GM18511 (cell line): Measurements from ENCODE around the gene BCS1L.

Experiments
- ATAC-seq: cut with Tn5 transposase; IDR thresholded peaks from one replicate; pipeline ENCODE4 v1.9.1; 2021; ENCODE audit warnings: mild to moderate bottlenecking, moderate library complexity; ENCODE audit not compliant: unreplicated experiment

BCS1L gene

GRCh38 chr2:218659258-218659987 lies at the start of gene BCS1L, which contains the start of gene ZNF142:
Gene BCS1L (plus strand): TSS chr2:218659683. CDS start chr2:218660988, 1,305 bp downstream.
Gene ZNF142 (minus strand): TSS chr2:218659623. CDS start chr2:218656429, 3,194 bp downstream.
- peak; percentile 97 for ATAC-seq

GRCh38 chr2:218615868-218616315 lies 43.6 kb upstream of the BCS1L start:
- no peak for ATAC-seq

- no peak for ATAC-seq
Observed at GRCh38 chr2:218618102-218618860, 41.2 kb upstream of the BCS1L start.

GRCh38 chr2:218621007-218621406 lies 38.5 kb upstream of the BCS1L start:
- no peak for ATAC-seq

GRCh38 chr2:218622606-218623365 lies 36.7 kb upstream of the BCS1L start:
- no peak for ATAC-seq

- ATAC-seq, result no peak
Observed at GRCh38 chr2:218623366-218623705, 36.1 kb upstream of the BCS1L start.

GRCh38 chr2:218626369-218626768 lies 33.1 kb upstream of the BCS1L start:
- ATAC-seq, result no peak

- no peak for ATAC-seq
Observed at GRCh38 chr2:218627939-218628338, 31.5 kb upstream of the BCS1L start.

GRCh38 chr2:218631837-218632236 lies 27.6 kb upstream of the BCS1L start:
- ATAC-seq, result no peak

GRCh38 chr2:218635719-218636118 lies 23.8 kb upstream of the BCS1L start:
- ATAC-seq, result no peak

GRCh38 chr2:218638372-218638771 lies 21.1 kb upstream of the BCS1L start:
- ATAC-seq, result no peak

GRCh38 chr2:218642121-218642656 lies 17.3 kb upstream of the BCS1L start:
- no peak for ATAC-seq

- no peak for ATAC-seq
Observed at GRCh38 chr2:218642786-218643185, 16.7 kb upstream of the BCS1L start.

GRCh38 chr2:218643751-218644310 lies 15.7 kb upstream of the BCS1L start:
- ATAC-seq, result no peak

GRCh38 chr2:218644721-218645120 lies 14.8 kb upstream of the BCS1L start:
- peak; percentile 15 for ATAC-seq

- ATAC-seq, result peak; percentile 87
Observed at GRCh38 chr2:218645126-218645525, 14.4 kb upstream of the BCS1L start.

GRCh38 chr2:218648088-218648786 lies 11.2 kb upstream of the BCS1L start:
- ATAC-seq, result no peak

- no peak for ATAC-seq
Observed at GRCh38 chr2:218648787-218649100, 10.7 kb upstream of the BCS1L start.

GRCh38 chr2:218655751-218656150 lies 3.7 kb upstream of the BCS1L start:
- no peak for ATAC-seq

GRCh38 chr2:218658671-218659257 lies 719 bp upstream of the BCS1L start:
- peak; percentile 50 for ATAC-seq
